B cell (primary cell): Measurements from ENCODE around the gene MYH11.

Experiments
- EZH2 ChIP-seq: IDR thresholded peaks from 2 replicates; pipeline ENCODE4 v1.6.1; 2012; ENCODE audit warnings: borderline replicate concordance, low read depth, mild to moderate bottlenecking, moderate library complexity, low read length; ENCODE audit not compliant: insufficient read depth, poor library complexity, severe bottlenecking
- TF ChIP-seq, protein P1 (sequence below): fragments of 200-600 bp; IDR thresholded peaks from one replicate; pipeline ENCODE4 v1.8.0; 2022; ENCODE audit warnings: antibody characterized with exemption, mild to moderate bottlenecking

DNA sequence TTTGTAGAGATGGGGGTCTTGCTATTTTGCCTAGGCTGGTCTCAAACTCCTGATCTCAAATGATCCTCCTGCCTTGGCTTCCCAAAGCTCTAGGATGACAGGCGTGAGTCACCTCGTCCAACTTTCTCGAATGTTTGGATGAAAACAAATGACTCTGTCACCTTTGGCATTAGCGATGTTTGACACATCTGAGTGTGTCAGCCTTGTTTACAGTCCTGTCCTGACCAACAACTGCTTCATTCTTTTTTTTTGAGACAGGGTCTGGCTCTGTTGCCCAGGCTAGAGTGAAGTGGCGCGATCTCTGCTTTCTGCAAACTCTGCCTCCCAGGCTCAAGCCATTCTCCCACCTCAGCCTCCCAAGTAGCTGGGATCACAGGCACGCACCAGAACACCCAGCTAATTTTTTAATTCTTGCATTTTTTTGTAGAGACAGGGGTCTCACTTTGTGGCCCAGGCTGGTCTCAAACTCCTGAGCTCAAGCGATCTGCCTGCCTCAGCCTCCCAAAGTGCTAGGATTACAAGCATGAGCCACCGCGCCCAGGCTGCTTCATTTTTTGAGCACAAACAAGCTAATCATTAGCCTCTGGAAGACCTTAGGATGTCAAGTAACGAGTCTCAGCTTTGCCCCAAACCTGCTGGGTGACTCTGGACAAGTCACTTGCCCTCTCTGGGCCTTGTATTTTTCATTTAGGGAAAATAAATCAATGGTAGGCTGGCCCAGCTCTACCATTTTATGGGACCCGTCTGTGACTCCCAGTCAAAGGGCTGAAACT, 7.4 kb downstream of the MYH11 start:
- TF ChIP-seq, protein P1, sequence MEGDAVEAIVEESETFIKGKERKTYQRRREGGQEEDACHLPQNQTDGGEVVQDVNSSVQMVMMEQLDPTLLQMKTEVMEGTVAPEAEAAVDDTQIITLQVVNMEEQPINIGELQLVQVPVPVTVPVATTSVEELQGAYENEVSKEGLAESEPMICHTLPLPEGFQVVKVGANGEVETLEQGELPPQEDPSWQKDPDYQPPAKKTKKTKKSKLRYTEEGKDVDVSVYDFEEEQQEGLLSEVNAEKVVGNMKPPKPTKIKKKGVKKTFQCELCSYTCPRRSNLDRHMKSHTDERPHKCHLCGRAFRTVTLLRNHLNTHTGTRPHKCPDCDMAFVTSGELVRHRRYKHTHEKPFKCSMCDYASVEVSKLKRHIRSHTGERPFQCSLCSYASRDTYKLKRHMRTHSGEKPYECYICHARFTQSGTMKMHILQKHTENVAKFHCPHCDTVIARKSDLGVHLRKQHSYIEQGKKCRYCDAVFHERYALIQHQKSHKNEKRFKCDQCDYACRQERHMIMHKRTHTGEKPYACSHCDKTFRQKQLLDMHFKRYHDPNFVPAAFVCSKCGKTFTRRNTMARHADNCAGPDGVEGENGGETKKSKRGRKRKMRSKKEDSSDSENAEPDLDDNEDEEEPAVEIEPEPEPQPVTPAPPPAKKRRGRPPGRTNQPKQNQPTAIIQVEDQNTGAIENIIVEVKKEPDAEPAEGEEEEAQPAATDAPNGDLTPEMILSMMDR: no peak
- no peak for TF ChIP-seq EZH2
